GM23338 (cell line): Measurements from ENCODE around the gene SLC26A5. TPM values are rescaled to one million over a fixed set of nuclear protein-coding genes. Genes with fewer than 3 reads are reported as not detected.

Source experiments
- ATAC-seq: fragments of 200-7000 bp; cut with Tn5 transposase; 3 replicates; pipeline ENCODE4 v1.9.1; 2020
- DNase-seq: peaks from one replicate; pipeline ENCODE4 v3.0.0-alpha.2; 2015; ENCODE audit warnings: low spot score
- H2AFZ ChIP-seq: fragments of 200-600 bp; sonication (generic); 2 replicates; pipeline ENCODE4 v1.8.0; 2016; ENCODE audit warnings: antibody characterized with exemption, mild to moderate bottlenecking, moderate library complexity
- H3F3A ChIP-seq: fragments of 200-600 bp; sonication (generic); replicated peaks from 2 replicates; pipeline ENCODE4 v1.8.0; 2017; ENCODE audit warnings: antibody characterized with exemption, mixed run types, low read depth
- H3K27ac ChIP-seq: fragments of 200-600 bp; sonication (generic); 2 replicates; pipeline ENCODE4 v1.6.1; 2016; ENCODE audit warnings: low read depth
- H3K27me3 ChIP-seq: fragments of 200-600 bp; sonication (generic); 2 replicates; pipeline ENCODE4 v1.8.0; 2016; ENCODE audit warnings: mild to moderate bottlenecking, mixed run types, moderate library complexity; ENCODE audit not compliant: insufficient read depth
- H3K36me3 ChIP-seq: fragments of 200-600 bp; sonication (generic); 2 replicates; pipeline ENCODE4 v1.8.0; 2016; ENCODE audit warnings: mild to moderate bottlenecking; ENCODE audit not compliant: insufficient read depth
- H3K4me1 ChIP-seq: fragments of 200-600 bp; sonication (generic); 2 replicates; pipeline ENCODE4 v1.8.0; 2016; ENCODE audit warnings: mild to moderate bottlenecking, moderate library complexity; ENCODE audit not compliant: insufficient read depth
- H3K4me2 ChIP-seq: fragments of 200-600 bp; sonication (generic); 2 replicates; pipeline ENCODE4 v1.7.1; 2017; ENCODE audit warnings: mixed run types
- H3K4me3 ChIP-seq: fragments of 200-600 bp; sonication (generic); 2 replicates; pipeline ENCODE4 v1.6.1; 2016; ENCODE audit warnings: mixed run types
- H3K79me2 ChIP-seq: fragments of 200-600 bp; sonication (generic); replicated peaks from 2 replicates; pipeline ENCODE4 v1.8.0; 2017; ENCODE audit warnings: mild to moderate bottlenecking; ENCODE audit not compliant: insufficient read depth
- H3K9me2 ChIP-seq: fragments of 200-600 bp; sonication (generic); 2 replicates; pipeline ENCODE4 v1.8.0; 2017; ENCODE audit not compliant: insufficient read depth
- H4K20me1 ChIP-seq: fragments of 200-600 bp; sonication (generic); replicated peaks from 2 replicates; pipeline ENCODE4 v1.8.0; 2017; ENCODE audit warnings: mild to moderate bottlenecking; ENCODE audit not compliant: insufficient read depth
- H3K27ac Mint-ChIP-seq: 2 replicates; pipeline ENCODE4 v1.8.0; 2020; ENCODE audit warnings: inconsistent platforms, mild to moderate bottlenecking, moderate library complexity, mixed read lengths
- H3K27me3 Mint-ChIP-seq: 3 replicates; pipeline ENCODE4 v1.8.0; 2022; ENCODE audit warnings: low read depth, mild to moderate bottlenecking, moderate library complexity, mixed read lengths, inconsistent platforms; ENCODE audit not compliant: insufficient read depth, poor library complexity
- H3K36me3 Mint-ChIP-seq: 3 replicates; pipeline ENCODE4 v1.8.0; 2021; ENCODE audit warnings: low read depth, mild to moderate bottlenecking, inconsistent platforms, moderate library complexity, mixed read lengths
- H3K4me1 Mint-ChIP-seq: 3 replicates; pipeline ENCODE4 v1.8.0; 2020; ENCODE audit warnings: mild to moderate bottlenecking, inconsistent platforms, mixed read lengths
- H3K4me3 Mint-ChIP-seq: 3 replicates; pipeline ENCODE4 v1.8.0; 2021; ENCODE audit warnings: moderate library complexity, mild to moderate bottlenecking, inconsistent platforms, mixed read lengths
- H3K9me3 Mint-ChIP-seq: 3 replicates; pipeline ENCODE4 v1.8.0; 2020; ENCODE audit warnings: moderate library complexity, mild to moderate bottlenecking, inconsistent platforms, mixed read lengths
- CREB1 ChIP-seq: fragments of 250-450 bp; sonication (Bioruptor Pico); IDR thresholded peaks from 2 replicates; pipeline ENCODE4 v1.5.0; 2020; ENCODE audit warnings: low read depth, mild to moderate bottlenecking, moderate library complexity
- ETS1 ChIP-seq: IDR thresholded peaks from 2 replicates; pipeline ENCODE4 v1.6.1; 2016; ENCODE audit warnings: antibody characterized with exemption
- EZH2 ChIP-seq: fragments of 200-600 bp; sonication (generic); IDR thresholded peaks from one replicate; pipeline ENCODE4 v1.8.0; 2017; ENCODE audit warnings: antibody characterized with exemption, mild to moderate bottlenecking, low read depth; ENCODE audit not compliant: unreplicated experiment
- EZH2phosphoT487 ChIP-seq: fragments of 200-600 bp; sonication (generic); IDR thresholded peaks from one replicate; pipeline ENCODE4 v1.8.1; 2018; ENCODE audit warnings: antibody characterized with exemption; ENCODE audit not compliant: unreplicated experiment
- JUNB ChIP-seq: IDR thresholded peaks from one replicate; pipeline ENCODE4 v1.6.1; 2016; ENCODE audit warnings: antibody characterized with exemption; ENCODE audit not compliant: unreplicated experiment
- NANOG ChIP-seq: IDR thresholded peaks from 2 replicates; pipeline ENCODE4 v1.6.1; 2016; ENCODE audit warnings: antibody characterized with exemption, borderline replicate concordance
- STAT1 ChIP-seq: IDR thresholded peaks from one replicate; pipeline ENCODE4 v1.6.1; 2016; ENCODE audit warnings: antibody characterized with exemption; ENCODE audit not compliant: unreplicated experiment
- ZNF331 ChIP-seq: fragments of 250-450 bp; sonication (Bioruptor Pico); IDR thresholded peaks from 2 replicates; pipeline ENCODE4 v1.5.0; 2020; ENCODE audit warnings: low read depth, mild to moderate bottlenecking, moderate library complexity
- polyA plus RNA-seq: library from polyadenylated mRNA; unstranded; fragments of >200 nt; fragmentation: Nextera tagmentation; extraction: Ambion mirVana; gene quantifications from 2 replicates; pipeline ENCODE4 v1.2.1, GENCODE V29; 2016
- total RNA-seq: library from RNA; depleted of rRNA; stranded (reverse); fragments of >200 nt; shearing (Covaris generic); gene quantifications from 2 replicates; pipeline ENCODE4 v1.2.3, GENCODE V29; 2014
- TF ChIP-seq, protein P1 (sequence below), 2 experiments: fragments of 200-600 bp in 1 of 2; sonication (generic) in 1 of 2; conservative IDR thresholded peaks; 2 replicates each; pipeline versions ENCODE4 v1.5.1 to v1.6.1; 2016 to 2017; ENCODE audit warnings: antibody characterized with exemption in 2 of 2, low read depth in 2 of 2, mild to moderate bottlenecking in 2 of 2, moderate library complexity in 1 of 2
- TF ChIP-seq, protein P2 (sequence below): IDR thresholded peaks from one replicate; pipeline ENCODE4 v1.6.1; 2018; ENCODE audit warnings: antibody characterized with exemption; ENCODE audit not compliant: unreplicated experiment

SLC26A5 gene
- total and polyA plus RNA-seq, 2 experiments from 2014 or later: 0.49 to 1.0 TPM

- TF ChIP-seq ETS1 (no peak), NANOG (no peak), STAT1 (no peak), EZH2phosphoT487 (no peak), CREB1 (no peak), EZH2 (no peak), ZNF331 (no peak)
- TF ChIP-seq, protein P1, sequence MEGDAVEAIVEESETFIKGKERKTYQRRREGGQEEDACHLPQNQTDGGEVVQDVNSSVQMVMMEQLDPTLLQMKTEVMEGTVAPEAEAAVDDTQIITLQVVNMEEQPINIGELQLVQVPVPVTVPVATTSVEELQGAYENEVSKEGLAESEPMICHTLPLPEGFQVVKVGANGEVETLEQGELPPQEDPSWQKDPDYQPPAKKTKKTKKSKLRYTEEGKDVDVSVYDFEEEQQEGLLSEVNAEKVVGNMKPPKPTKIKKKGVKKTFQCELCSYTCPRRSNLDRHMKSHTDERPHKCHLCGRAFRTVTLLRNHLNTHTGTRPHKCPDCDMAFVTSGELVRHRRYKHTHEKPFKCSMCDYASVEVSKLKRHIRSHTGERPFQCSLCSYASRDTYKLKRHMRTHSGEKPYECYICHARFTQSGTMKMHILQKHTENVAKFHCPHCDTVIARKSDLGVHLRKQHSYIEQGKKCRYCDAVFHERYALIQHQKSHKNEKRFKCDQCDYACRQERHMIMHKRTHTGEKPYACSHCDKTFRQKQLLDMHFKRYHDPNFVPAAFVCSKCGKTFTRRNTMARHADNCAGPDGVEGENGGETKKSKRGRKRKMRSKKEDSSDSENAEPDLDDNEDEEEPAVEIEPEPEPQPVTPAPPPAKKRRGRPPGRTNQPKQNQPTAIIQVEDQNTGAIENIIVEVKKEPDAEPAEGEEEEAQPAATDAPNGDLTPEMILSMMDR (conservative IDR thresholded peaks at IDR 0.05; ENCODE audit: low read depth in 2 of 2): no peak
- TF ChIP-seq, protein P2, sequence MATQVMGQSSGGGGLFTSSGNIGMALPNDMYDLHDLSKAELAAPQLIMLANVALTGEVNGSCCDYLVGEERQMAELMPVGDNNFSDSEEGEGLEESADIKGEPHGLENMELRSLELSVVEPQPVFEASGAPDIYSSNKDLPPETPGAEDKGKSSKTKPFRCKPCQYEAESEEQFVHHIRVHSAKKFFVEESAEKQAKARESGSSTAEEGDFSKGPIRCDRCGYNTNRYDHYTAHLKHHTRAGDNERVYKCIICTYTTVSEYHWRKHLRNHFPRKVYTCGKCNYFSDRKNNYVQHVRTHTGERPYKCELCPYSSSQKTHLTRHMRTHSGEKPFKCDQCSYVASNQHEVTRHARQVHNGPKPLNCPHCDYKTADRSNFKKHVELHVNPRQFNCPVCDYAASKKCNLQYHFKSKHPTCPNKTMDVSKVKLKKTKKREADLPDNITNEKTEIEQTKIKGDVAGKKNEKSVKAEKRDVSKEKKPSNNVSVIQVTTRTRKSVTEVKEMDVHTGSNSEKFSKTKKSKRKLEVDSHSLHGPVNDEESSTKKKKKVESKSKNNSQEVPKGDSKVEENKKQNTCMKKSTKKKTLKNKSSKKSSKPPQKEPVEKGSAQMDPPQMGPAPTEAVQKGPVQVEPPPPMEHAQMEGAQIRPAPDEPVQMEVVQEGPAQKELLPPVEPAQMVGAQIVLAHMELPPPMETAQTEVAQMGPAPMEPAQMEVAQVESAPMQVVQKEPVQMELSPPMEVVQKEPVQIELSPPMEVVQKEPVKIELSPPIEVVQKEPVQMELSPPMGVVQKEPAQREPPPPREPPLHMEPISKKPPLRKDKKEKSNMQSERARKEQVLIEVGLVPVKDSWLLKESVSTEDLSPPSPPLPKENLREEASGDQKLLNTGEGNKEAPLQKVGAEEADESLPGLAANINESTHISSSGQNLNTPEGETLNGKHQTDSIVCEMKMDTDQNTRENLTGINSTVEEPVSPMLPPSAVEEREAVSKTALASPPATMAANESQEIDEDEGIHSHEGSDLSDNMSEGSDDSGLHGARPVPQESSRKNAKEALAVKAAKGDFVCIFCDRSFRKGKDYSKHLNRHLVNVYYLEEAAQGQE: no peak
These were observed 22.4 kb downstream of the SLC26A5 start (continued) for GRCh38 chr7:103423467-103424179.

GRCh38 chr7:103420857-103421384, 25.1 kb downstream of the SLC26A5 start:
- Histone ChIP-seq H3K79me2 (no peaks in the 10 kb centered on the region), H3K4me3 (no peak overlapping the region), H3K9me2 (no peaks in the 10 kb centered on the region), H3K36me3 (no peaks in the 10 kb centered on the region), H3K27me3 (no peaks in the 10 kb centered on the region), H3K27ac (no peak overlapping the region), H3K4me1 (no peaks in the 10 kb centered on the region), H2AFZ (no peak overlapping the region), H4K20me1 (no peaks in the 10 kb centered on the region), H3K4me2 (no peak overlapping the region), H3F3A (no peaks in the 10 kb centered on the region)
- DNase-seq (no peak), ATAC-seq (no peak)
- H3K4me3 Mint-ChIP-seq: no peak overlapping the region
- no peaks in the 10 kb centered on the region for H3K9me3 Mint-ChIP-seq
- peaks cover 2% of the 10 kb centered on the region for H3K27me3 Mint-ChIP-seq
- no peaks in the 10 kb centered on the region for H3K36me3 Mint-ChIP-seq
- TF ChIP-seq, protein P1 (conservative IDR thresholded peaks at IDR 0.05; ENCODE audit: low read depth in 2 of 2): no peak
- TF ChIP-seq EZH2phosphoT487 (no peak), ETS1 (no peak), JUNB (no peak), STAT1 (no peak), CREB1 (no peak), ZNF331 (no peak)
- TF ChIP-seq, protein P2: no peak
- no peaks in the 10 kb centered on the region for H3K4me1 Mint-ChIP-seq
- H3K27ac Mint-ChIP-seq: no peak overlapping the region
